Islet precursor cell (in vitro differentiated cells): Measurements from ENCODE around the gene KMT2E.
"Not testable (repeated sequence)": the region's sequence is repeated elsewhere in the genome, so short reads cannot be mapped to it uniquely, and the experiment has no call there.

ENCODE experiments used
- DNase-seq: peaks from one replicate; pipeline ENCODE4 v3.0.0-alpha.2; 2018

Gene KMT2E

GRCh38 chr7:104983578-104984539, 30.1 kb upstream of the KMT2E start:
- peak; percentile 95 for DNase-seq

- DNase-seq = no peak
Observed at GRCh38 chr7:104984585-104985258, 29.3 kb upstream of the KMT2E start.

GRCh38 chr7:104985259-104985617, 28.8 kb upstream of the KMT2E start:
- no peak for DNase-seq

- DNase-seq = no peak
Observed at GRCh38 chr7:104986628-104987259, 27.3 kb upstream of the KMT2E start.

- DNase-seq = not testable (repeated sequence)
Observed at GRCh38 chr7:104987403-104987802, 26.6 kb upstream of the KMT2E start.

- DNase-seq = no peak
Observed at GRCh38 chr7:104990983-104991382, 23.0 kb upstream of the KMT2E start.

GRCh38 chr7:104992306-104992705, 21.7 kb upstream of the KMT2E start:
- no peak for DNase-seq

GRCh38 chr7:104993217-104993862, 20.7 kb upstream of the KMT2E start:
- no peak for DNase-seq

GRCh38 chr7:104998040-104998752, 15.8 kb upstream of the KMT2E start:
- no peak for DNase-seq

- DNase-seq = no peak
Observed at GRCh38 chr7:105000200-105000599, 13.8 kb upstream of the KMT2E start.

- no peak for DNase-seq
Observed at GRCh38 chr7:105000927-105001336, 13.1 kb upstream of the KMT2E start.

GRCh38 chr7:105001652-105002184, 12.3 kb upstream of the KMT2E start:
- no peak for DNase-seq

GRCh38 chr7:105003275-105003674, 10.7 kb upstream of the KMT2E start:
- DNase-seq = no peak

GRCh38 chr7:105003872-105004510, 10.0 kb upstream of the KMT2E start:
- no peak for DNase-seq

- not testable (repeated sequence) for DNase-seq
Observed at GRCh38 chr7:105005006-105005405, 9.0 kb upstream of the KMT2E start.

GRCh38 chr7:105005486-105005885, 8.5 kb upstream of the KMT2E start:
- DNase-seq = not testable (repeated sequence)

GRCh38 chr7:105006367-105007136, 7.5 kb upstream of the KMT2E start:
- peak; percentile 62 for DNase-seq

- no peak for DNase-seq
Observed at GRCh38 chr7:105007298-105007697, 6.7 kb upstream of the KMT2E start.

GRCh38 chr7:105009667-105010503, 4.1 kb upstream of the KMT2E start:
- no peak for DNase-seq
